B cell (primary cell): Measurements from ENCODE around the gene TCP10L. TPM values are rescaled to one million over a fixed set of nuclear protein-coding genes. Genes with fewer than 3 reads are reported as not detected.

Experiments used
- ATAC-seq: fragments of 200-7000 bp; cut with Tn5 transposase; one replicate; pipeline ENCODE4 v1.10.0; 2021; ENCODE audit warnings: low read depth, mild to moderate bottlenecking, moderate number of reproducible peaks, moderate library complexity
- CTCF ChIA-PET: fragments of 350-600 bp; sonication (Branson Sonifier 250); formaldehyde crosslinking; loops from one replicate; lab custom pipeline; 2021; ENCODE audit warnings: antibody characterized with exemption, inconsistent platforms; lab: Charles Lee
- POLR2A ChIA-PET: fragments of 350-600 bp; sonication (Branson Sonifier 250); formaldehyde crosslinking; loops from one replicate; lab custom pipeline; 2021; ENCODE audit warnings: antibody characterized with exemption; lab: Charles Lee
- DNase-seq: peaks from one replicate; pipeline ENCODE4 v3.0.0; 2013
- H2AFZ ChIP-seq: 2 replicates; pipeline ENCODE4 v1.6.1; 2012; ENCODE audit warnings: mild to moderate bottlenecking, low read depth, low read length; ENCODE audit not compliant: insufficient read depth, poor library complexity, severe bottlenecking
- H3K27ac ChIP-seq, 2 donors: 1 replicate in 1 of 2; 2 replicates in 1 of 2; pipeline ENCODE4 v1.5.1; 2012 to 2013; ENCODE audit warnings: low read length in 2 of 2, mild to moderate bottlenecking in 2 of 2, moderate library complexity in 1 of 2
- H3K27me3 ChIP-seq, 4 experiments: fragments of 200-600 bp in 1 of 4; sonication (generic) in 1 of 4; replicated peaks in 1 of 4; 1 replicate in 2 of 4; 2 replicates in 2 of 4; pipeline versions ENCODE4 v1.6.1 to v1.7.0; 2013 to 2016; ENCODE audit warnings: low read length in 3 of 4, mild to moderate bottlenecking in 2 of 4, mixed read lengths in 1 of 4, moderate library complexity in 1 of 4; ENCODE audit not compliant: insufficient read depth in 4 of 4, control insufficient read depth in 3 of 4; ENCODE audit errors: control extremely low read depth in 1 of 4
- H3K36me3 ChIP-seq, 2 experiments: replicated peaks in 1 of 2; 1 replicate in 1 of 2; 2 replicates in 1 of 2; pipeline versions ENCODE4 v1.6.1 to v1.7.1; 2013; ENCODE audit warnings: low read length in 1 of 2; ENCODE audit not compliant: insufficient read depth in 2 of 2, control insufficient read depth in 1 of 2; ENCODE audit errors: control extremely low read depth in 1 of 2, extremely low read depth in 1 of 2
- H3K4me1 ChIP-seq, 2 donors: fragments of 200-600 bp in 1 of 2; sonication (generic) in 1 of 2; 1 replicate in 1 of 2; 2 replicates in 1 of 2; pipeline versions ENCODE4 v1.5.1 to v1.6.1; 2013 to 2017; ENCODE audit warnings: low read length in 2 of 2; ENCODE audit not compliant: control insufficient read depth in 2 of 2, insufficient read depth in 2 of 2
- H3K4me2 ChIP-seq: replicated peaks from 2 replicates; pipeline ENCODE3; 2012; ENCODE audit warnings: mild to moderate bottlenecking, low read depth, low read length; ENCODE audit not compliant: poor library complexity, severe bottlenecking
- H3K4me3 ChIP-seq, 5 experiments: fragments of 200-600 bp in 1 of 5; sonication (generic) in 1 of 5; 1 replicate in 3 of 5; 2 replicates in 2 of 5; pipeline versions ENCODE4 v1.5.1 to v1.7.0; 2011 to 2016; ENCODE audit warnings: low read length in 4 of 5, mild to moderate bottlenecking in 4 of 5, low read depth in 2 of 5, control low read depth in 1 of 5, moderate library complexity in 1 of 5; ENCODE audit not compliant: insufficient read depth in 1 of 5; ENCODE audit errors: control extremely low read depth in 1 of 5, extremely low read depth in 1 of 5
- H3K79me2 ChIP-seq: fragments of 200-600 bp; sonication (generic); one replicate; pipeline ENCODE4 v1.6.0; 2016; ENCODE audit warnings: low read length; ENCODE audit not compliant: control insufficient read depth, insufficient read depth
- H3K9ac ChIP-seq: fragments of 200-600 bp; sonication (generic); 2 replicates; pipeline ENCODE4 v1.6.1; 2017; ENCODE audit warnings: mild to moderate bottlenecking, low read length, moderate library complexity
- H3K9me3 ChIP-seq, 3 donors: one replicate each; pipeline versions ENCODE4 v1.6.1 to v1.7.1; 2013; ENCODE audit warnings: low read length in 2 of 3; ENCODE audit not compliant: control insufficient read depth in 2 of 3, insufficient read depth in 1 of 3; ENCODE audit errors: control extremely low read depth in 1 of 3
- H4K20me1 ChIP-seq: 2 replicates; pipeline ENCODE4 v1.6.0; 2012; ENCODE audit warnings: mild to moderate bottlenecking, low read length; ENCODE audit not compliant: insufficient read depth, control insufficient read depth, poor library complexity, severe bottlenecking
- H3K27ac Mint-ChIP-seq: one replicate; pipeline ENCODE4 v1.8.0; 2021; ENCODE audit warnings: mixed read lengths
- H3K27me3 Mint-ChIP-seq: one replicate; pipeline ENCODE4 v1.8.0; 2021; ENCODE audit warnings: mixed read lengths
- H3K4me1 Mint-ChIP-seq: one replicate; pipeline ENCODE4 v1.8.0; 2021; ENCODE audit warnings: mixed read lengths
- H3K4me3 Mint-ChIP-seq: one replicate; pipeline ENCODE4 v1.8.0; 2021; ENCODE audit warnings: mixed read lengths
- H3K9me3 Mint-ChIP-seq: one replicate; pipeline ENCODE4 v1.8.0; 2022; ENCODE audit warnings: mixed read lengths; ENCODE audit not compliant: insufficient read depth
- CTCF ChIP-seq: fragments of 200-600 bp; IDR thresholded peaks from one replicate; pipeline ENCODE4 v1.8.0; 2022; ENCODE audit warnings: antibody characterized with exemption, mild to moderate bottlenecking
- EZH2 ChIP-seq: IDR thresholded peaks from 2 replicates; pipeline ENCODE4 v1.6.1; 2012; ENCODE audit warnings: borderline replicate concordance, low read depth, mild to moderate bottlenecking, moderate library complexity, low read length; ENCODE audit not compliant: insufficient read depth, poor library complexity, severe bottlenecking
- WGBS: methylation state at CpG from one replicate; pipeline ENCODE4 v1.1.5; 2013; ENCODE audit warnings: missing lambda C conversion rate; ENCODE audit not compliant: insufficient coverage; 5-methylcytosine and 5-hydroxymethylcytosine counted together
- intact Hi-C: fragments of 100-400 bp; cut with micrococcal nuclease; formaldehyde crosslinking; loops from one replicate; pipeline ENCODE4 v1.10.0; 2022
- polyA plus RNA-seq: library from polyadenylated mRNA; depleted of rRNA; stranded (reverse); fragments of >200 nt; gene quantifications from 2 replicates; pipeline ENCODE4 v1.2.3, GENCODE V29; 2012
- total RNA-seq, 2 donors: library from RNA; stranded (reverse); fragments of 120-200 nt in 1 of 2; gene quantifications; 1 replicate in 1 of 2; 2 replicates in 1 of 2; pipeline versions ENCODE4 v1.2.3 to v1.2.4, GENCODE V29; 2013 to 2022

TCP10L gene
- total and polyA plus RNA-seq, 2 donors (not counting 1 experiment from before 2014, with no cell fraction given): 0.39 TPM

DNA sequence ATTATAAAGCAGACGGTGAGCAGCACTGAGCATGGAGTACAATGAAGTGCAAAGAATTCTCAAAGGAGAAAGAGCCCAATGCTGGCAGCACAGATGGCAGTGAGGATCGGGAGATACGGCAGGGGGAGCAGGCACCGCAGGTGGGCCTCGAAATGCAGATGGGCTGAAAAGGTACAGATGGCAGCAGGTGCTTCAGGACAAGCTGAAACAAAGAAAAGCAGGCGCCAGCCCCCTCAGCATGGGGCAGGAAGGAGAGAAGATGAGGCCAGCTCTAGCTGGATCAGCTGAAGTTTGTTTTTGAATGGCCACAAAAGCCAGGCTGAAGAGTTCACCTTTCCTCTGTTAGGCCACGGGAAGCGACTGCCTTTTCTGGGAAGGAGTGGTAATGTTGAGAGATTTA, 19.1 kb upstream of the TCP10L start:
- H3K9me3 ChIP-seq: no peaks in the 10 kb centered on the region
- Mint-ChIP-seq H3K27me3 (no peaks in the 10 kb centered on the region), H3K9me3 (no peaks in the 10 kb centered on the region), H3K27ac (no peak overlapping the region), H3K4me1 (peaks cover 4% of the 10 kb centered on the region), H3K4me3 (no peak overlapping the region)
- H3K4me1 ChIP-seq: no peaks in the 10 kb centered on the region
- peaks cover 11 to 68% of the 10 kb centered on the region in 2 experiments for H3K36me3 ChIP-seq
- no peak overlapping the region for H3K27ac ChIP-seq
- H3K79me2 ChIP-seq: peaks cover 26% of the 10 kb centered on the region
- no peak overlapping the region for H3K4me2 ChIP-seq
- DNase-seq: no peak
- intact Hi-C loops: loop anchor here (5.0 kb wide), 1 partner anchor 737 kb away; no protein-coding TSS in a partner anchor
- no peak overlapping the region for H3K4me3 ChIP-seq
- H4K20me1 ChIP-seq: peaks cover 6% of the 10 kb centered on the region
- ChIA-PET POLR2A (no interaction called here), CTCF (interaction anchor here (1.2 kb wide), 1 partner anchor 22 kb away, joined by 3 read pairs; no protein-coding TSS in a partner anchor)
- no peaks in the 10 kb centered on the region for H3K27me3 ChIP-seq
- no peak overlapping the region for H3K9ac ChIP-seq
- ATAC-seq: no peak
- 98% methylated on average over 8 of the region's 8 CpGs for WGBS
- no peak overlapping the region for H2AFZ ChIP-seq
- no peak for TF ChIP-seq CTCF
- TF ChIP-seq EZH2: no peak

GRCh38 chr21:32603131-32603530, 17.8 kb upstream of the TCP10L start:
- Histone ChIP-seq H4K20me1 (peaks cover 6% of the 10 kb centered on the region), H3K79me2 (peaks cover 20% of the 10 kb centered on the region), H3K4me2 (no peak overlapping the region), H3K4me3 (no peak overlapping the region), H3K9ac (no peak overlapping the region), H2AFZ (no peak overlapping the region), H3K36me3 (peaks cover 13 to 67% of the 10 kb centered on the region in 2 experiments), H3K27ac (no peak overlapping the region), H3K27me3 (no peaks in the 10 kb centered on the region), H3K9me3 (no peaks in the 10 kb centered on the region), H3K4me1 (no peaks in the 10 kb centered on the region)
- Mint-ChIP-seq H3K9me3 (no peaks in the 10 kb centered on the region), H3K27me3 (no peaks in the 10 kb centered on the region), H3K4me3 (no peak overlapping the region), H3K4me1 (peaks cover 4% of the 10 kb centered on the region), H3K27ac (no peak overlapping the region)
- intact Hi-C loops: loop anchor here (5.0 kb wide), 1 partner anchor 736 kb away; no protein-coding TSS in a partner anchor
- DNase-seq (no peak), ATAC-seq (no peak)
- ChIA-PET POLR2A (no interaction called here), CTCF (no interaction called here)
- WGBS: 97% methylated on average over 8 of the region's 8 CpGs
- TF ChIP-seq CTCF: no peak
- no peak for TF ChIP-seq EZH2
